NCI-H2196 (cell line): ENCODE results near the gene ADAT2.
A peak's percentile ranks its signal among the peaks of the same experiment; 100 is the strongest.

ENCODE experiments used
- DNase-seq: peaks from one replicate; lab custom pipeline; 2025; ENCODE audit not compliant: unreplicated experiment; lab: John Stamatoyannopoulos, UW

Gene ADAT2

GRCh38 chr6:143397227-143398222, 53.0 kb downstream of the ADAT2 start:
- peak; percentile 62 for DNase-seq

GRCh38 chr6:143396497-143397226, 53.8 kb downstream of the ADAT2 start:
- no peak for DNase-seq

- no peak for DNase-seq
These were observed 54.8 kb downstream of the ADAT2 start for GRCh38 chr6:143395699-143396098.

GRCh38 chr6:143394389-143394788, 56.1 kb downstream of the ADAT2 start:
- DNase-seq, result no peak

- DNase-seq, result no peak
These were observed 60.2 kb downstream of the ADAT2 start for GRCh38 chr6:143390278-143390677.

- no peak for DNase-seq
These were observed 64.9 kb downstream of the ADAT2 start for GRCh38 chr6:143385636-143386035.

- DNase-seq, result no peak
These were observed 73.6 kb downstream of the ADAT2 start for GRCh38 chr6:143376861-143377260.

GRCh38 chr6:143376375-143376774, 74.1 kb downstream of the ADAT2 start:
- no peak for DNase-seq

- DNase-seq, result no peak
These were observed 75.4 kb downstream of the ADAT2 start for GRCh38 chr6:143375022-143375585.

- no peak for DNase-seq
These were observed 76.5 kb downstream of the ADAT2 start for GRCh38 chr6:143374014-143374413.
